Endothelial cell of umbilical vein (primary cell): ENCODE data around the gene CKAP5. TPM values are rescaled to one million over a fixed set of nuclear protein-coding genes. Genes with fewer than 3 reads are reported as not detected.

Source experiments
- BruUV-seq: library from RNA; stranded (reverse); fragments of 400-500 nt; replicated peaks from 2 replicates; lab custom pipeline; 2021; lab: Mats Ljungman, UMichigan
- CTCF ChIA-PET: fragments of 300-600, 350-600 bp; sonication (Branson Sonifier 250); formaldehyde crosslinking; loops from one replicate; lab custom pipeline; 2021; ENCODE audit warnings: antibody characterized with exemption, inconsistent platforms; lab: Charles Lee
- POLR2A ChIA-PET: fragments of 300-600, 350-600 bp; sonication (Branson Sonifier 250); formaldehyde crosslinking; loops from one replicate; lab custom pipeline; 2021; ENCODE audit warnings: antibody characterized with exemption, inconsistent platforms; lab: Charles Lee
- DNase-seq: peaks from one replicate; pipeline ENCODE4 v3.0.0-alpha.2; 2011; ENCODE audit warnings: low read depth, low spot score
- FAIRE-seq: peaks from 2 replicates; lab custom pipeline; 2011; peaks lifted over from hg19 to GRCh38; lab: Jason Lieb, UNC
- H2AFZ ChIP-seq: 2 replicates; pipeline ENCODE4 v1.6.0; 2012; ENCODE audit warnings: low read depth, low read length, control low read depth, inconsistent platforms
- H3K27ac ChIP-seq: 2 replicates; pipeline ENCODE4 v1.5.1; 2011; ENCODE audit warnings: low read depth, mild to moderate bottlenecking, control low read depth, low read length, moderate library complexity; ENCODE audit not compliant: insufficient read depth
- H3K27me3 ChIP-seq, 2 experiments: 2 replicates each; pipeline versions ENCODE4 v1.6.0 to v1.6.1; 2011; ENCODE audit warnings: low read length in 2 of 2, mixed read lengths in 1 of 2; ENCODE audit not compliant: control insufficient read depth in 2 of 2, insufficient read depth in 2 of 2
- H3K36me3 ChIP-seq, 2 experiments: 2 replicates in 1 of 2; 3 replicates in 1 of 2; pipeline ENCODE4 v1.5.1; 2011; ENCODE audit warnings: low read length in 2 of 2, mild to moderate bottlenecking in 1 of 2, moderate library complexity in 1 of 2; ENCODE audit not compliant: control insufficient read depth in 2 of 2, insufficient read depth in 2 of 2; ENCODE audit errors: extremely low read depth in 1 of 2
- H3K4me1 ChIP-seq: 3 replicates; pipeline ENCODE4 v1.5.1; 2011; ENCODE audit warnings: mild to moderate bottlenecking, low read length; ENCODE audit not compliant: control insufficient read depth, insufficient read depth; ENCODE audit errors: extremely low read depth
- H3K4me2 ChIP-seq: 2 replicates; pipeline ENCODE4 v1.6.1; 2011; ENCODE audit warnings: low read length, control low read depth, mixed read lengths; ENCODE audit not compliant: insufficient read depth
- H3K4me3 ChIP-seq, 3 experiments: fragments of 200-600 bp in 1 of 3; sonication (generic), shearing (Covaris generic) in 1 of 3; replicated peaks in 1 of 3; 2 replicates each; pipeline ENCODE4 v1.5.1; 2011 to 2016; ENCODE audit warnings: control low read depth in 3 of 3, low read length in 3 of 3, mild to moderate bottlenecking in 2 of 3, inconsistent platforms in 1 of 3, low read depth in 1 of 3, moderate library complexity in 1 of 3; ENCODE audit not compliant: insufficient read depth in 1 of 3
- H3K79me2 ChIP-seq: 2 replicates; pipeline ENCODE4 v1.6.0; 2012; ENCODE audit warnings: low read length, inconsistent platforms; ENCODE audit not compliant: control insufficient read depth, insufficient read depth
- H3K9ac ChIP-seq: replicated peaks from 2 replicates; pipeline ENCODE3; 2011; ENCODE audit warnings: low read length, control low read depth; ENCODE audit not compliant: insufficient read depth; ENCODE audit errors: extremely low read depth
- H3K9me1 ChIP-seq: replicated peaks from 3 replicates; pipeline ENCODE4 v1.6.0; 2011; ENCODE audit warnings: mild to moderate bottlenecking, low read length; ENCODE audit not compliant: control insufficient read depth, insufficient read depth; ENCODE audit errors: extremely low read depth
- H3K9me3 ChIP-seq: replicated peaks from 2 replicates; pipeline ENCODE4 v1.5.1; 2012; ENCODE audit warnings: low read length, inconsistent platforms; ENCODE audit not compliant: control insufficient read depth, insufficient read depth
- H4K20me1 ChIP-seq: replicated peaks from 2 replicates; pipeline ENCODE3; 2011; ENCODE audit warnings: mild to moderate bottlenecking, low read length; ENCODE audit not compliant: control insufficient read depth, insufficient read depth; ENCODE audit errors: extremely low read depth
- CTCF ChIP-seq, 2 donors: IDR thresholded peaks; 1 replicate in 1 of 2; 2 replicates in 1 of 2; pipeline ENCODE4 v1.5.1; 2011; ENCODE audit warnings: low read length in 2 of 2, mild to moderate bottlenecking in 2 of 2, moderate library complexity in 2 of 2, control low read depth in 1 of 2, inconsistent platforms in 1 of 2, low read depth in 1 of 2; ENCODE audit not compliant: insufficient read depth in 1 of 2; ENCODE audit errors: extremely low read depth in 1 of 2
- EZH2 ChIP-seq: IDR thresholded peaks from 2 replicates; pipeline ENCODE4 v1.6.1; 2012; ENCODE audit warnings: borderline replicate concordance, low read depth, mild to moderate bottlenecking, moderate library complexity, low read length, inconsistent platforms; ENCODE audit not compliant: severe bottlenecking
- FOS ChIP-seq: IDR thresholded peaks from 2 replicates; pipeline ENCODE4 v1.6.1; 2011; ENCODE audit warnings: mild to moderate bottlenecking, low read length, moderate library complexity, borderline replicate concordance; ENCODE audit not compliant: insufficient read depth
- GATA2 ChIP-seq: IDR thresholded peaks from 2 replicates; pipeline ENCODE4 v1.7.0; 2011; ENCODE audit warnings: low read depth, mild to moderate bottlenecking, moderate library complexity, mixed read lengths, low read length; ENCODE audit not compliant: insufficient read length, insufficient read depth
- JUN ChIP-seq: IDR thresholded peaks from 2 replicates; pipeline ENCODE4 v1.6.1; 2011; ENCODE audit warnings: borderline replicate concordance, low read depth; ENCODE audit not compliant: insufficient read length, insufficient read depth
- MAX ChIP-seq: IDR thresholded peaks from 2 replicates; pipeline ENCODE4 v1.6.1; 2011; ENCODE audit not compliant: insufficient read depth, insufficient read length
- MYC ChIP-seq: IDR thresholded peaks from one replicate; pipeline ENCODE4 v1.6.1; 2011; ENCODE audit warnings: mild to moderate bottlenecking, low read depth, low read length
- POLR2A ChIP-seq: IDR thresholded peaks from 2 replicates; pipeline ENCODE4 v1.6.1; 2012; ENCODE audit warnings: low read depth, mild to moderate bottlenecking, control low read depth, low read length
- POLR2AphosphoS5 ChIP-seq: IDR thresholded peaks from 2 replicates; pipeline ENCODE4 v1.6.1; 2012; ENCODE audit warnings: low read depth, mild to moderate bottlenecking, control low read depth, low read length, moderate library complexity; ENCODE audit not compliant: insufficient read depth
- dilution Hi-C: fragments of 300-500 bp; cut with MboI; formaldehyde crosslinking; loops from one replicate; pipeline ENCODE4 v1.15.0; 2019; ENCODE audit warnings: low sequenced_read_pairs; ENCODE audit not compliant: extremely low pct_ligation_motif_present
- intact Hi-C: fragments of 100-400 bp; cut with micrococcal nuclease; formaldehyde crosslinking; loops from one replicate; pipeline ENCODE4 v1.10.0; 2022
- polyA plus RNA-seq, 4 experiments: library from polyadenylated mRNA; depleted of rRNA in 3 of 4; stranded (reverse) in 3 of 4; unstranded in 1 of 4; fragments of >200 nt; gene quantifications; 2 replicates each; pipeline versions ENCODE4 v1.2.1 to v1.2.3, GENCODE V29; 2011 to 2012; ENCODE audit warnings: missing spikeins in 1 of 4
- total RNA-seq: library from RNA; stranded (reverse); gene quantifications from 2 replicates; pipeline ENCODE4 v1.2.3, GENCODE V29; 2021

The CKAP5 gene
- total and polyA plus RNA-seq, 2 donors (not counting 3 experiments of a cell fraction or from before 2014, with no cell fraction given), result 47.4 to 138 TPM

DNA sequence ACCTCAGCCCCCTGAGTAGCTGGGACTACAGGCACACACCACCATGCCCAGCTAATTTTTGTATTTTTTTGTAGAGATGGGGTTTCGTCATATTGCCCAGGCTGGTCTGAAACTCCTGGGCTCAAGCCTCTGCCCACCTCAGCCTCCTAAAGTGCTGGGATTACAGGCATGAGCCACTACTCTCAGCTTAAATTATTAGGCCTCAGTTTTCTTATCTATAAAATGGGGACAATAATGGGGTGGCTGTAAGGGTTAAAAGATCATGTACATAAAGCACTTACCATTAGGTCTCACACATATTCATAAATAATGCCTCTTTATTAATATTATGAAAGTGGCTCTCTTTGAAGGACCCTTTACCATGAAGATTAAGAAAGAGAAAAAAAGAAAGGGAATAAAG is 31.5 kb upstream of the CKAP5 start:
- no peak overlapping the region for H3K4me2 ChIP-seq
- H3K9ac ChIP-seq, result no peak overlapping the region
- H3K9me1 ChIP-seq, result no peaks in the 10 kb centered on the region
- no TSS peak for BruUV-seq
- H3K79me2 ChIP-seq, result no peaks in the 10 kb centered on the region
- no peak for TF ChIP-seq FOS
- TF ChIP-seq MAX, result no peak
- no peak for TF ChIP-seq JUN
- TF ChIP-seq POLR2A, result no peak
- TF ChIP-seq CTCF (IDR thresholded peaks at IDR 0.05; ENCODE audit: extremely low read depth in 1 of 2, insufficient read depth in 1 of 2, low read depth in 1 of 2, low read length in 2 of 2), result no peak
- no peak for TF ChIP-seq MYC
- TF ChIP-seq POLR2AphosphoS5, result no peak
- TF ChIP-seq EZH2, result no peak
- TF ChIP-seq GATA2, result no peak
- H3K4me3 ChIP-seq, result no peak overlapping the region
- intact Hi-C loops (no loop called here), dilution Hi-C loops (no loop called here)
- FAIRE-seq (no peak), DNase-seq (no peak)
- H3K36me3 ChIP-seq, result no peaks in the 10 kb centered on the region
- H3K4me1 ChIP-seq, result no peaks in the 10 kb centered on the region
- ChIA-PET CTCF (interaction anchor here (1.5 kb wide), 1 partner anchor 283 kb away, joined by 3 read pairs; no protein-coding TSS in a partner anchor), POLR2A (no interaction called here)
- no peaks in the 10 kb centered on the region for H3K27me3 ChIP-seq
- no peaks in the 10 kb centered on the region for H3K9me3 ChIP-seq
- no peaks in the 10 kb centered on the region for H4K20me1 ChIP-seq
- H2AFZ ChIP-seq, result no peak overlapping the region
- H3K27ac ChIP-seq, result no peak overlapping the region
